Purkinje cell (primary cell): ENCODE results near the gene ALDH1B1. TPM values are rescaled to one million over a fixed set of nuclear protein-coding genes. Genes with fewer than 3 reads are reported as not detected.

Experiments used
- polyA plus RNA-seq: library from polyadenylated mRNA; unstranded; fragments of >200 nt; fragmentation: Nextera tagmentation; gene quantifications from 2 replicates; pipeline ENCODE4 v1.2.1, GENCODE V29; 2014

The ALDH1B1 gene
- 6.7 and 7.7 TPM in 2 replicates for polyA plus RNA-seq

GRCh38 chr9:38392235-38393127 is at the start of gene ALDH1B1:
Gene ALDH1B1, plus strand, starts transcription at chr9:38392702. Its CDS starts 3,047 bp downstream, at chr9:38395749.

GRCh38 chr9:38423973-38424843 is 31.7 kb downstream of the ALDH1B1 start, which contains the start of gene IGFBPL1:
Gene IGFBPL1, minus strand, starts transcription at chr9:38424454. Its CDS starts 30 bp downstream, at chr9:38424424.

Other genes starting within 250 kb of the ALDH1B1 start
- gene IGFBPL1, start 31.8 kb downstream of the ALDH1B1 start, polyA plus RNA-seq: 1.3 TPM in 1 of 2 replicates, not detected in the other
- 1.4 and 3.1 TPM in 2 replicates for gene ANKRD18A, start 227.9 kb downstream of the ALDH1B1 start, polyA plus RNA-seq